ENCODE data around the gene PCYT2. TPM values are rescaled to one million over a fixed set of nuclear protein-coding genes. Genes with fewer than 3 reads are reported as not detected.

Gene PCYT2
- total and polyA plus RNA-seq, 4 donors = 14.6 to 33.2 (median 25.4) TPM

DNA sequence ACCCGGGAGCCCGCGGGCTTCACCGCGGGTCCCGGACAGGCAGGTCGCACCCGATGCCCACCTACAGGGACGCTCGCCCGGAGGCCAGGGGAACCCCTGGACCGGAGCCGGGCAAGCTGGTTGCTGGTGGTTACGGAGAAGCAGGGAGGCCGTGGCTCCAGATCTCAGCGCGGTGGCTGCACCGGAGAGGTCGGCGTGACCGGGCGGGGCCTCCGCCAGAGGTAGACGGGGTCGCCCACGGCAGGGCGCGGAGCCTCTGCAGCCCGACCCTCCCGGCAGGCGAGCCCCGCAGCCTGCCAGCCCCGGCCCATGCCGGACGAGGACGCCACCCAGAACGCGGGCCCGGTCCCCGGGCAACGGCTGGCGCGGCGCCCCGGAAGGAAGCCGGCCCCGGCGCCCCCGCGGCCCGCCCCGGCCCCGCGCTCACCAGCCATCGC lies 341 bp downstream of the PCYT2 start:
- Histone ChIP-seq H3K4me1 (ENCODE audit: control insufficient read depth in 1 of 2, insufficient read depth in 2 of 2, low read length in 2 of 2) (no peaks in the 10 kb centered on the region), H3K36me3 (ENCODE audit: control insufficient read depth in 1 of 2, insufficient read depth in 2 of 2, low read length in 1 of 2) (no peaks in the 10 kb centered on the region), H3K27me3 (ENCODE audit: control insufficient read depth in 1 of 2, insufficient read depth in 2 of 2, low read length in 1 of 2) (no peaks in the 10 kb centered on the region), H3K4me3 (ENCODE audit: low read length in 2 of 2) (peak overlapping the region; percentile 56 to 72), H3K9me3 (ENCODE audit: control insufficient read depth, low read length) (no peaks in the 10 kb centered on the region), H3K27ac (ENCODE audit: low read depth in 1 of 2, low read length in 2 of 2) (no peak overlapping the region)
- DNase-seq (no peak), ATAC-seq (ENCODE audit: low FRiP score) (no peak)
- intact Hi-C loops (cut with DNase I) = no loop called here
- 1% methylated on average over 46 to 55 of the region's 55 CpGs for WGBS, 2 donors

GRCh38 chr17:81909966-81910839 lies 996 bp downstream of the PCYT2 start:
- H3K4me1 ChIP-seq (ENCODE audit: control insufficient read depth in 1 of 2, insufficient read depth in 2 of 2, low read length in 2 of 2) = no peaks in the 10 kb centered on the region
- 46 to 47% methylated on average over 23 of the region's 23 CpGs for WGBS, 2 donors
- ATAC-seq (ENCODE audit: low FRiP score) = no peak
- peak overlapping the region; percentile 56 to 72 for H3K4me3 ChIP-seq (ENCODE audit: low read length in 2 of 2)
- H3K27me3 ChIP-seq (ENCODE audit: control insufficient read depth in 1 of 2, insufficient read depth in 2 of 2, low read length in 1 of 2) = no peaks in the 10 kb centered on the region
- intact Hi-C loops (cut with DNase I) = no loop called here
- H3K9me3 ChIP-seq (ENCODE audit: control insufficient read depth, low read length) = no peaks in the 10 kb centered on the region
- H3K36me3 ChIP-seq (ENCODE audit: control insufficient read depth in 1 of 2, insufficient read depth in 2 of 2, low read length in 1 of 2) = no peaks in the 10 kb centered on the region
- H3K27ac ChIP-seq (ENCODE audit: low read depth in 1 of 2, low read length in 2 of 2) = no peak overlapping the region
- no peak for DNase-seq

DNA sequence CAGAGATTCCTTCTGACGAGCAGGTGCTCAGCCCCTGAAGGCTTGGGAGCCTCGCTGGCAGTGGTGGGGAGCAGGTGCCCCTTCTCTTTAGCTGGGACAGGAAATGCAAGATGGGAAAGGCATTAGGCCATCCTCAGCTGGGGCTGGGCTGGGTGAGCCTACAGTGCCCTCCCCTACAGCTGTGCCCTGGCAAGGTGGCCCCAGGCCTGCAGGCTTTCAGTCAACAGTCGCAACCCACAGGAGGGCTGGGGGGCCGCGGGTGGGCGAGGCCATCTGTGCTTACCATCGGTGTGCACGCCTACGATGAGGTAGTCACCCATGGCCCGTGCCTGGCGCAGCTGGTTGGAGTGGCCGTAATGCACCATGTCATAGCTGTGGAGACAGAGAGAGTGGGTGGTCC lies 2.0 kb downstream of the PCYT2 start:
- H3K9me3 ChIP-seq (ENCODE audit: control insufficient read depth, low read length) = no peaks in the 10 kb centered on the region
- WGBS, 2 donors = 95 to 98% methylated on average over 12 of the region's 12 CpGs
- H3K4me3 ChIP-seq (ENCODE audit: low read length in 2 of 2) = no peak overlapping the region
- no peaks in the 10 kb centered on the region for H3K36me3 ChIP-seq (ENCODE audit: control insufficient read depth in 1 of 2, insufficient read depth in 2 of 2, low read length in 1 of 2)
- intact Hi-C loops (cut with DNase I) = no loop called here
- H3K27me3 ChIP-seq (ENCODE audit: control insufficient read depth in 1 of 2, insufficient read depth in 2 of 2, low read length in 1 of 2) = no peaks in the 10 kb centered on the region
- no peak overlapping the region for H3K27ac ChIP-seq (ENCODE audit: low read depth in 1 of 2, low read length in 2 of 2)
- ATAC-seq (ENCODE audit: low FRiP score) (no peak), DNase-seq (no peak)
- H3K4me1 ChIP-seq (ENCODE audit: control insufficient read depth in 1 of 2, insufficient read depth in 2 of 2, low read length in 2 of 2) = no peaks in the 10 kb centered on the region

DNA sequence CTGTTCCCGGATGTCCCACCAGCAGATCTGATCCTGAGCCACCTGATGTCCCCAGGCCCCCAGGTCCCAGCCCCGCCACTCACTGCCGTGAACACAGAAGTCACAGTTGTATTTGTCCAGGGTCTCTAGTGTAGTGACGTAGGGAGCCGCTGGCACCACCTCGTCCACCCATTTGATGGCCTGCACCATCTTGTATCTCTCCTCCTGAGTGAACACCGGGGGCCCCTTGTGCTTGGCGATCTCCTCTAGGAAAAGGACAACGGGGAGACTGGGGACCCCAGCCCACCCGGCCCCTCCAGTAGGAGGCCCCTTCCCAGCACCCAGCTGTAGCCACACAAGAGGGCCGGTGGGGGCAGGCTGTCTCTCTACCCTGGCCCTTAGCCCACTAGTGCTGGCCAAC lies 2.4 kb downstream of the PCYT2 start:
- Histone ChIP-seq H3K9me3 (ENCODE audit: control insufficient read depth, low read length) (no peaks in the 10 kb centered on the region), H3K27ac (ENCODE audit: low read depth in 1 of 2, low read length in 2 of 2) (no peak overlapping the region), H3K4me3 (ENCODE audit: low read length in 2 of 2) (no peak overlapping the region), H3K36me3 (ENCODE audit: control insufficient read depth in 1 of 2, insufficient read depth in 2 of 2, low read length in 1 of 2) (no peaks in the 10 kb centered on the region), H3K4me1 (ENCODE audit: control insufficient read depth in 1 of 2, insufficient read depth in 2 of 2, low read length in 2 of 2) (no peaks in the 10 kb centered on the region), H3K27me3 (ENCODE audit: control insufficient read depth in 1 of 2, insufficient read depth in 2 of 2, low read length in 1 of 2) (no peaks in the 10 kb centered on the region)
- ATAC-seq (ENCODE audit: low FRiP score) = no peak
- DNase-seq = no peak
- intact Hi-C loops (cut with DNase I) = no loop called here
- 95 to 96% methylated on average over 10 to 11 of the region's 11 CpGs for WGBS, 2 donors

DNA sequence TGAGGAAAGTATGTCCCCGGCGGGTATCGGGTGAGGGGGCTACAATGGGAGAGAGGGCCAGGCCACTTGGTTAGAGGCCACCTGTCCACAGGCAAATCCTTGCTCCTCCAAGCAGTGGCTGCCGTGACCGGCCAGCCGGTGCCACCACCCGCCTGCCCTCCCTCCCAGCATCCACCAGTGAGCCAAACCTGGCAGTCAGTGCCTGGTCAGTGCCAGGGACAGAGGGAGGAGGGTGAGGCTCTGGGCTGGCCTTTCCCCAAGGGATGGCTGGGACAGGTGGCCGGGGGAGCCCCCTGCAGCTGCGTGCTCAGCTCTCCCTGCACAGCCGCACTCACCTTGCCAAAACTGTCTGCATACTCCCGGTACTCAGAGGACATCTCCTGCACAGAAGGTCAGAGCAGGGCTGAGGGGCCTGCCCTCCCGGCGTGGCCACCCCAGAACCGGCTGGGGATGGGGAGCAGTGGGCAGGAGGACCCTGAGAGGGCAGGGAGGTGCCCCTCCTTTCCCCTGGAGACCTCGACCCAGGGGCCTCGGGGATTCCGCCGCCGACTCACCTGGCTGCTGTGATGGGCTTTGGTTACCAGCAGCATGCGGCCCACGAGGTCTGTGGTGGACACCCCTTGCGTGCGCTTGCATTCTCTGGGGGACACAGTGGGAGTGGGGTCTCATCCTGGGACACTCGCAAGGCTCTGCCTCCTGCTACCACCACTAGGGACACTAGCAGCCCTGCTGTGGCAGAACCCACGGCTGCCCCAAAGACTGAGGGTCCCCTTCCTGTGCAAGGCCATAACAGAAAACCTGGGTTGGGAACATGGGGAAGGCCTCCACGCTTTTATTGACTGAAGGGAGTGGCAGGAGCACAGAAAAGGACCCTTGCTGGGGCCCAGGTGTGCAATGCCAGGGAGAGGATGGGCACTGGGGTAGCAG lies 3.7 kb downstream of the PCYT2 start:
- no peak overlapping the region for H3K4me3 ChIP-seq (ENCODE audit: low read length in 2 of 2)
- no peak for DNase-seq
- WGBS, 2 donors = 91 to 92% methylated on average over 26 of the region's 26 CpGs
- no peaks in the 10 kb centered on the region for H3K4me1 ChIP-seq (ENCODE audit: control insufficient read depth in 1 of 2, insufficient read depth in 2 of 2, low read length in 2 of 2)
- H3K36me3 ChIP-seq (ENCODE audit: control insufficient read depth in 1 of 2, insufficient read depth in 2 of 2, low read length in 1 of 2) = no peaks in the 10 kb centered on the region
- H3K27ac ChIP-seq (ENCODE audit: low read depth in 1 of 2, low read length in 2 of 2) = no peak overlapping the region
- intact Hi-C loops (cut with DNase I) = no loop called here
- no peaks in the 10 kb centered on the region for H3K27me3 ChIP-seq (ENCODE audit: control insufficient read depth in 1 of 2, insufficient read depth in 2 of 2, low read length in 1 of 2)
- no peaks in the 10 kb centered on the region for H3K9me3 ChIP-seq (ENCODE audit: control insufficient read depth, low read length)
- ATAC-seq (ENCODE audit: low FRiP score) = no peak

DNA sequence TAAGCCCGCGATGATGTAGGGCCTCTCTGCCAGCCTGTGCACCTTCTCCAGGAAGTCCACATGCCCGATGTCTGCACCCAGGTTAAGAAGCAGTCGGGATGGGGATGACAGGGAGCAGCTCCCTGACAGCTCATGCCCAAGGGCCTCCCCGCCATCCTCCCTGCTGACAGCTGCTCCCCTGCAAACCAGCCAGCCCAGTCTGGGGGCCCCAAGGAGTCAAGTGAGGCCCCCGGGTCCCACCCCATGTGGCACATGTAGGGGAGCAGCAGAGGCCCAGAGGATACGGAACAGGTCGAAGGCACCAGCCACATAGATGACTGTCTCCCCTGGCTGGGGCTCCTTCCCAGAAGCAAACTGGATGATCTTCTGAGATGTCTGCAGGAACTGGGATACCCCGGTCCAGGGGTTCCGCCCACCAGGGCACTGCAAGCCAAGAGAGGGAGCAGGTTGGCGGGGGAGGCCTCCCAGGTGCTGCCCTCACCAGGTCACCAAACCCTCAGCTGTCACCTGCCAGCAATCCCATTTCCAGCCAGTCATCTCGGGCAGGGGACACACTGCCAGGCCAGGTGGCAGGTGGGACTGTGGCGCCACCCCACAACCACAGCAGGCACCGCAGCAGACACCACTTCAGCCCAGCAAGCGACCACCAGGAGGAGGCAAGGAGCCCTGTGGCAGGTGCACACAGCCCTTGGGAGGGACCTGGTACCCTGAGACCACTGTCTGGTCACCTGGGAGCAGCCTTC lies 4.6 kb downstream of the PCYT2 start:
- no peak overlapping the region for H3K4me3 ChIP-seq (ENCODE audit: low read length in 2 of 2)
- 93% methylated on average over 15 of the region's 15 CpGs for WGBS, 2 donors
- ATAC-seq (ENCODE audit: low FRiP score) = no peak

DNA sequence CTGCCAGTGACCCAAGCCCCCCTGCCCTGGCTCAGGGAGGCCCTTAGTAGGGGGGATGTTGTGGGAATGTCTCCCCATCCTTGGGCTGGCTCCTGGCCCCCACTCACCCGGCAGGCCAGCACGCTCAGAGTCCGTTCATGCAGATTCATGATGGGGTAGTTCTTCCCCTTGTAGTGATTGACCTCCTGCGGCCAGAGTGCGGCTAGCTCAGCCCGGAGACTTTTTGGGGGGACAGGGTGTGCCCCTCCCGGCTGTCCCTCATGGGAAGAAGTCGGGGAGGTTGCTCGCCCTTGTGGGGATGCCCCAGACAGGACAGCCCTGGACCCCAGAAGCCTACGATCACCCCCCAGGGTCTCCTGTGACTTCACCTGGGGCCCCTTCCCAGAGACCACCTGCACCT lies 5.2 kb downstream of the PCYT2 start:
- 94 to 95% methylated on average over 10 of the region's 10 CpGs for whole genome bisulfite sequencing, 2 donors
- intact Hi-C loops (cut with DNase I) = no loop called here
- DNase-seq (no peak), ATAC-seq (ENCODE audit: low FRiP score) (no peak)
- no peaks in the 10 kb centered on the region for H3K4me1 ChIP-seq (ENCODE audit: control insufficient read depth in 1 of 2, insufficient read depth in 2 of 2, low read length in 2 of 2)
- H3K27me3 ChIP-seq (ENCODE audit: control insufficient read depth in 1 of 2, insufficient read depth in 2 of 2, low read length in 1 of 2) = no peaks in the 10 kb centered on the region
- no peak overlapping the region for H3K27ac ChIP-seq (ENCODE audit: low read depth in 1 of 2, low read length in 2 of 2)
- H3K9me3 ChIP-seq (ENCODE audit: control insufficient read depth, low read length) = no peaks in the 10 kb centered on the region
- no peaks in the 10 kb centered on the region for H3K36me3 ChIP-seq (ENCODE audit: control insufficient read depth in 1 of 2, insufficient read depth in 2 of 2, low read length in 1 of 2)
- no peak overlapping the region for H3K4me3 ChIP-seq (ENCODE audit: low read length in 2 of 2)

More for the DNA sequence above, 4.6 kb downstream of the PCYT2 start:
- Histone ChIP-seq H3K9me3 (ENCODE audit: control insufficient read depth, low read length) (no peaks in the 10 kb centered on the region), H3K27ac (ENCODE audit: low read depth in 1 of 2, low read length in 2 of 2) (no peak overlapping the region), H3K4me1 (ENCODE audit: control insufficient read depth in 1 of 2, insufficient read depth in 2 of 2, low read length in 2 of 2) (no peaks in the 10 kb centered on the region), H3K36me3 (ENCODE audit: control insufficient read depth in 1 of 2, insufficient read depth in 2 of 2, low read length in 1 of 2) (no peaks in the 10 kb centered on the region), H3K27me3 (ENCODE audit: control insufficient read depth in 1 of 2, insufficient read depth in 2 of 2, low read length in 1 of 2) (no peaks in the 10 kb centered on the region)
- DNase-seq = no peak
- intact Hi-C loops (cut with DNase I) = no loop called here

- 94 to 97% methylated on average over 16 of the region's 16 CpGs for WGBS, 2 donors
- intact Hi-C loops (cut with DNase I) = no loop called here
- no peaks in the 10 kb centered on the region for H3K36me3 ChIP-seq (ENCODE audit: control insufficient read depth in 1 of 2, insufficient read depth in 2 of 2, low read length in 1 of 2)
- no peaks in the 10 kb centered on the region for H3K4me1 ChIP-seq (ENCODE audit: control insufficient read depth in 1 of 2, insufficient read depth in 2 of 2, low read length in 2 of 2)
- H3K27me3 ChIP-seq (ENCODE audit: control insufficient read depth in 1 of 2, insufficient read depth in 2 of 2, low read length in 1 of 2) = no peaks in the 10 kb centered on the region
- DNase-seq (no peak), ATAC-seq (ENCODE audit: low FRiP score) (no peak)
- no peaks in the 10 kb centered on the region for H3K9me3 ChIP-seq (ENCODE audit: control insufficient read depth, low read length)
- no peak overlapping the region for H3K27ac ChIP-seq (ENCODE audit: low read depth in 1 of 2, low read length in 2 of 2)
- H3K4me3 ChIP-seq (ENCODE audit: low read length in 2 of 2) = no peak overlapping the region
These were observed 5.7 kb downstream of the PCYT2 start for GRCh38 chr17:81905424-81905875.
